Kidney capillary endothelial cell (primary cell): ENCODE results near the gene ZSWIM9.

Experiments used
- DNase-seq: peaks from one replicate; pipeline ENCODE4 v3.0.0-alpha.2; 2018; ENCODE audit warnings: low spot score

Gene ZSWIM9

GRCh38 chr19:48169939-48170803 is at the start of gene ZSWIM9, which contains the start of gene LIG1:
TSS of gene ZSWIM9 (plus strand) at chr19:48170680. CDS start at chr19:48171803, 1,123 bp downstream.
TSS of gene LIG1 (minus strand) at chr19:48170344. CDS start at chr19:48165566, 4,778 bp downstream.
- DNase-seq = peak; percentile 90

- DNase-seq = no peak
Measured at GRCh38 chr19:48121066-48121465, 49.4 kb upstream of the ZSWIM9 start.

- DNase-seq = peak; percentile 98
Measured at GRCh38 chr19:48121909-48122371, 48.5 kb upstream of the ZSWIM9 start.

- DNase-seq = peak; percentile 40
Measured at GRCh38 chr19:48122421-48122820, 48.1 kb upstream of the ZSWIM9 start.

- peak; percentile 97 for DNase-seq
Measured at GRCh38 chr19:48123907-48124651, 46.4 kb upstream of the ZSWIM9 start.

- no peak for DNase-seq
Measured at GRCh38 chr19:48127561-48127960, 42.9 kb upstream of the ZSWIM9 start.

- DNase-seq = no peak
Measured at GRCh38 chr19:48133094-48133493, 37.4 kb upstream of the ZSWIM9 start.

GRCh38 chr19:48135411-48135810 is 35.1 kb upstream of the ZSWIM9 start:
- DNase-seq = no peak

- DNase-seq = no peak
Measured at GRCh38 chr19:48136547-48136946, 33.9 kb upstream of the ZSWIM9 start.

- no peak for DNase-seq
Measured at GRCh38 chr19:48137411-48137810, 33.1 kb upstream of the ZSWIM9 start.

- no peak for DNase-seq
Measured at GRCh38 chr19:48139053-48139452, 31.4 kb upstream of the ZSWIM9 start.

- DNase-seq = no peak
Measured at GRCh38 chr19:48147597-48148175, 22.8 kb upstream of the ZSWIM9 start.

GRCh38 chr19:48148576-48148975 is 21.9 kb upstream of the ZSWIM9 start:
- no peak for DNase-seq

GRCh38 chr19:48149430-48149829 is 21.1 kb upstream of the ZSWIM9 start:
- no peak for DNase-seq

GRCh38 chr19:48152551-48152950 is 17.9 kb upstream of the ZSWIM9 start:
- peak; percentile 77 for DNase-seq

GRCh38 chr19:48154003-48154402 is 16.5 kb upstream of the ZSWIM9 start:
- DNase-seq = no peak

- no peak for DNase-seq
Measured at GRCh38 chr19:48158210-48158790, 12.2 kb upstream of the ZSWIM9 start.

GRCh38 chr19:48168689-48169088 is 1.8 kb upstream of the ZSWIM9 start:
- no peak for DNase-seq

GRCh38 chr19:48169578-48169938 is 922 bp upstream of the ZSWIM9 start:
- peak; percentile 56 for DNase-seq

- no peak for DNase-seq
Measured at GRCh38 chr19:48170817-48171347, 402 bp downstream of the ZSWIM9 start.

GRCh38 chr19:48171710-48172109 is 1.2 kb downstream of the ZSWIM9 start:
- no peak for DNase-seq

- DNase-seq = no peak
Measured at GRCh38 chr19:48174445-48175030, 4.1 kb downstream of the ZSWIM9 start.
